GM21390 (cell line): ENCODE data around the gene NHERF2.

Source experiments
- ATAC-seq: cut with Tn5 transposase; IDR thresholded peaks from one replicate; pipeline ENCODE4 v1.9.1; 2021; ENCODE audit not compliant: unreplicated experiment

Gene NHERF2

DNA sequence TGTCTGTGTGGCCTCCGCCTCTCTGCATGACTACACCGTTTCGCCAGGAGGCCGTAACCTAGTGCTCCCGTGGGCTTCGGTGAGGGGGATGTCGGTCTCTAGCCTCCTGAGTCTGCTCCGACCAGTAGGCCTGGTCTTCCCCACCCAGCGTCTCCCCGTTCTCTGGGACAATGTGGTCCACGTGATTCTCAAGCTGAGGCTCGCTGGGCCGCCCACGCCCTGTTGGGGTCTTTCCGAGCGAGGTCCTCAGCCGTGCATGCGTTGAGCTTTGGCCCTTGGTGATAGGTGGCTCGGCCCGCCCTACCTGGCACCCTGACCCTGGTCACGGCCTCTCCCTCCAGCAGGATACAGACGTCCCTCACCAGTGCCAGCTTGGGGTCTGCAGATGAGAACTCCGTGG is 52.0 kb downstream of the NHERF2 start:
- ATAC-seq: no peak

DNA sequence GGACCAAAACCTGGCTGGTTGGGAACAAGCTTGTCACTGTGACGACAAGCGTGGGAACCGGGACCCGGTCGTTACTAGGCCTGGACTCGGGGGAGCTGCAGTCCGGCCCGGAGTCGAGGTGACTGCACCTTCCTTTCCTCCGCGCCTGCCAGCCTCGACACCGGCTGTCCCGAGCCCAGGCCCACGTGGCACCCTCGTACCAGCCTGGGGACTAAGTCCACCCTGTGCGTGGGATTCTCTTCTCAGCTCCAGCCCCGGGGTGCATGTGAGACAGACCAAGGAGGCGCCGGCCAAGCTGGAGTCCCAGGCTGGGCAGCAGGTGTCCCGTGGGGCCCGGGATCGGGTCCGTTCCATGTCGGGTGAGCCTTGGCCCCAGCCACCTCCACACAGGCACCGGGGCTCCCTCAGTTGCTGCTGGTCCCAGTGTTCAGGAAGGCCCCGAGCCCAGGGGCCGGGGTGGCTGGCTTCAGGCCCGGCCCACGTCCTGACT is 52.7 kb downstream of the NHERF2 start:
- no peak for ATAC-seq

DNA sequence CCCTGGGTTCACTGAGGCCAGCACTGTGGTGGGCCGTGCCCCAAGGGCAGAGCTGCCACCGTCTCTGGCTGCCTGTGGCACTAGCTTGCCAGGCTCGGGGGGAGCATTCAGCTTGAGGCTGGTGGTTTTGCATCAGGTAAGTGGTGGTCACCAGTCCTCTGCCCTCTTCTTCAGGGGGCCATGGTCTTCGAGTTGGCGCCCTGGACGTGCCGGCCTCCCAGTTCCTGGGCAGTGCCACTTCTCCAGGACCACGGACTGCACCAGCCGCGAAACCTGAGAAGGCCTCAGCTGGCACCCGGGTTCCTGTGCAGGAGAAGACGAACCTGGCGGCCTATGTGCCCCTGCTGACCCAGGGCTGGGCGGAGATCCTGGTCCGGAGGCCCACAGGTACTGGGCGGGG is 53.3 kb downstream of the NHERF2 start:
- no peak for ATAC-seq

DNA sequence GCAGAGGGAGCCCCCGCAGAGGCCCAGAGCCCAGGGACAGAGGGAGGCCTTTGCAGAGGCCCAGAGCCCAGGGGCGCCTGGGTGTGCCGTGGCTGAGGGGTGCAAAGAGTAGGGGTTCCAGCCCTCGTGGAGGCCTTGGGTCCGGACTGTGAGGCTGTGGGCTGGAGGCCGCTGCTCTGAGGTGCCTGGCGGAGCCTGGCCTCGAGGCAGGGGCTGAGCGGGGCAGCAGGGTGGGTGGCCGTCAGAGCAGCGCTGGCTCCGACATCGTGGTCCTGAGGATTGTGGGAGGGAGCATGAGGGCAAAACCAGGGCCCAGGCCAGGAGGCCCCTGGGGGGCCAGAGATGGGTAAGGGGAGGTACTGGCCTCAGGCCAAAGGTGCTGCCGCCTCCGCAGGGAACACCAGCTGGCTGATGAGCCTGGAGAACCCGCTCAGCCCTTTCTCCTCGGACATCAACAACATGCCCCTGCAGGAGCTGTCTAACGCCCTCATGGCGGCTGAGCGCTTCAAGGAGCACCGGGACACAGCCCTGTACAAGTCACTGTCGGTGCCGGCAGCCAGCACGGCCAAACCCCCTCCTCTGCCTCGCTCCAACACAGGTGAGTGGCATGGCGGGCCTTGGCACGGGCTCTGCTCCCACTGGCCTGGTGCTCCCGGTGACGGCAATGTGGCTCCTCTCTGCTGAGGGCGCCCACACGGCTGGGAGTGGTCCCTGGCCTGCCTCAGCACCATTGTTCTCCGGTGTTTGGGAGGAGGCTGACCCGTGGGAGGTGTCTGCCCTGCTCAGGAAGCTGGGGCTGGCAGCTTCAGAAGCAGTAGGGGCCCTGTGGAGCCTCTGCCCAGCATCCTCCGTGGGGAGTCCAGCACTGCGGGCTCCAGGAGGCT is 54.7 kb downstream of the NHERF2 start:
- no peak for ATAC-seq

DNA sequence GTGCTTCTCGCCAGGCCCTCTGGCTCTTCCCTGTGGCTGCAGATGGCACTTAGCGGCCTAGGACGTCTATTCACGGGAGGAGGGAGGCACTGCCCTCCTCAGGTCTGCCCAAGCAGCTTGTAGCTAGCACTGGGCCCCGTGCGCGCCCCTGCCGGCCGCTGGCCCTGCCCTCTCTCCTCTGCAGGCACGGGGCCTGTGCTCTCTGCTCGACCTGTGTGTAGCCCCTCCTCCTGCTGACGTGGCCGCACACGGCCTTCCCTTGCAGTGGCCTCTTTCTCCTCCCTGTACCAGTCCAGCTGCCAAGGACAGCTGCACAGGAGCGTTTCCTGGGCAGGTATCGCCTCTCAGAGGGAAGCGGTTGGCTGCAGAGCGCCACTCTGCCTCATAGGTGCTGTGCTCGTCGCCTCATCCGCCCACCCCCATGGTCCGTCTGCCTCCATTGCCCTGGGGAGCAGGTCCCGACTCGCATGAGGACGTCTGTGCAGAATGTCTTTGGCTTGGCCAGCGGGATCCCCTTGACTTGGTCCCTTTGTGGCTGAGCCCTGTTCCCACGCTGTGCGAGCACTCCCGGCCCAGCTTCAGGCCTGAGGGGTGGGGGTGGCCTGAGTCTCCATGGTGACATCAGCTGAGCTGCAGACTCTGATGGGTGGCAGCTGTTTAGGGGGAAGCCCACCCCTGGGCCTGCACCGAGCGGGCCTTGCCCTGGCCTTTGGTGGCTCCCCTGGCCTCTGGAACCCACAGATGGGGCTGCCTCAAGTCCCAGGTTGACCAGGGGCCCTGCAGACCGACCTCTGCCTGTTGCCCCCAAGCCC is 55.7 kb downstream of the NHERF2 start:
- no peak for ATAC-seq

DNA sequence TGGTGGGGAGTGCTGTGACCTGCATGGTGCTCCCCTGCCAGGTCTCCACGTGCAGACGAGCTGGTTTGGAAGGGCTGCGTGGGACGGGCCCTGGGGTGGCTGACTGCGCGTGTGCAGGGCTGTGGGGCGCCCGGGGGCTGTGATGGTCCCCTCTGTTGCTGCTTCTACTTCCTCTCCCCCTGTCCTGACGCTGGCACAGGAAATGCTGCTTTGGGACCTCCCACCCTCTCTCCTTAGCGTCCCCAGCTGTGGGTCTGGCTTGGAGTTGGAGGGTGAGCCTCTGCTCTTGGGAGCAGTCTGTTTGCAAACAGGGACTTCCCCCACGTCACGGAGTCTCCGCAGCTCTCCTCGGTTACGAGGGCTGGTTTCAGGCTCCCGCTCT is 56.3 kb downstream of the NHERF2 start:
- no peak for ATAC-seq

DNA sequence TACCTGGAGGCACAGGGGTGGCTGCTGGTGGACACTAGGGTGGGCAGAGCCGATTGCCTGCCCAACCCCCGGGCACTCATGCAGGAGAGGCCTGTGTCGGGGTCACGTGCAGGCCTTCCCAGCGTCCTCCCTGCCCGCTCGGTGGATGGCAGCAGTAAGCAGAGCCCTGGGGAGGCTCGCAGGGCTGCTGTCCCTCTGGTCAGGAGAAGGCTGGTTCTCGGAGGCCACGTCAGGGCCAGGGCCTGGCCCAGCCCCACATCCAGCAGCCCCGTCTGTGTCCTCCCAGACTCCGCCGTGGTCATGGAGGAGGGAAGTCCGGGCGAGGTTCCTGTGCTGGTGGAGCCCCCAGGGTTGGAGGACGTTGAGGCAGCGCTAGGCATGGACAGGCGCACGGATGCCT is 56.7 kb downstream of the NHERF2 start:
- no peak for ATAC-seq

DNA sequence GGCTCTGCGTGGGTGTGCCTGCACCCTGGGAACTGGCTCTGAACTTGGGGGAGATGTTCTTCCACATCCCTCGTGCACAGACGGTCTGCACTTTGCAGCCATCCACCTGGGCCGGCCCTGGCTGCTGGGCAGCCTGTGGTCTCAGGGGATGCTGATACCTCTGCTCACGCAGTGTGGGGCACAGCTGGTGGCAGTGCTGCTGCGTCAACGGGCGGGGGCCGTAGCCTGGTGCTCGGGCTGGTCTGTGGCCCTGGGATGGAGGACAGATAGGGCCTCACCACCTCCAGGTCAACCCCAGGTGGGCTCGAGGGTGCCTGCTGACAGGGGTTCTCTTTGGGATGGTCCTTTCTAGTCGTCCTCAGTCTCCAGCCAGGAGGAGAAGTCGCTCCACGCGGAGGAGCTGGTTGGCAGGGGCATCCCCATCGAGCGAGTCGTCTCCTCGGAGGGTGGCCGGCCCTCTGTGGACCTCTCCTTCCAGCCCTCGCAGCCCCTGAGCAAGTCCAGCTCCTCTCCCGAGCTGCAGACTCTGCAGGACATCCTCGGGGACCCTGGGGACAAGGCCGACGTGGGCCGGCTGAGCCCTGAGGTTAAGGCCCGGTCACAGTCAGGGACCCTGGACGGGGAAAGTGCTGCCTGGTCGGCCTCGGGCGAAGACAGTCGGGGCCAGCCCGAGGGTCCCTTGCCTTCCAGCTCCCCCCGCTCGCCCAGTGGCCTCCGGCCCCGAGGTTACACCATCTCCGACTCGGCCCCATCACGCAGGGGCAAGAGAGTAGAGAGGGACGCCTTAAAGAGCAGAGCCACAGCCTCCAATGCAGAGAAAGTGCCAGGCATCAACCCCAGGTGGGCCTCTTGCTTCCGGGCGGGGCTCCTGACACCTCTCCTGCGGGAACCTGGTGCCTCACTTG is 57.4 kb downstream of the NHERF2 start:
- no peak for ATAC-seq

DNA sequence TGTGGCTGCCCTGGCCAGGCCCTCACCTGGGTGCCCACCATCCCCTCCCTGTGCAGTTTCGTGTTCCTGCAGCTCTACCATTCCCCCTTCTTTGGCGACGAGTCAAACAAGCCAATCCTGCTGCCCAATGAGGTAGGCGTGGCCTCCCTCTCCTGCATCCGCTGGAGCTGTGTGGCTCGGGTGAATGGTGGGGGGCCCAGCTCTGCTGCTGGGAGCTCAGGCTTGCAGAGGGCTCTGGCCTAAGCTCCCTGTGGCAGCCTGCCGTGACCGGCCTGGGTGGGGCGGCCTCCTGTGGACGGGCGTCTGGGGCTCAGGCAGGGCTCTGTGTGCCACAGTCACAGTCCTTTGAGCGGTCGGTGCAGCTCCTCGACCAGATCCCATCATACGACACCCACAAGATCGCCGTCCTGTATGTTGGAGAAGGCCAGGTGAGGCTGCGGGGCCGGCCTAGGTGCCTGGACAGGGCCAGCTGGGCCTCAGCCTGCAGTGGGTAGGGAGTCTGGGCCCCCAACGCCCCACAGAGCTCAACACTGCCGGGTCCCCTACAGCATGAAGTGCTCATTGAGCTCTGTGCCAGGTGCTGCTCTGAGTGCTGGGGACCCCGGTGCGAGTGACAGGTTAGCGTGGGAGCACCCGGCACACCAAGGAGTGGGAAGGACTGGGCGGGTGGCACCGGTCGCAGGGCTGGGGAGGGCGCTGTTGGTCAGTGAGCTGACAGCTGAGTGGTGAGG is 58.4 kb downstream of the NHERF2 start:
- ATAC-seq: no peak

DNA sequence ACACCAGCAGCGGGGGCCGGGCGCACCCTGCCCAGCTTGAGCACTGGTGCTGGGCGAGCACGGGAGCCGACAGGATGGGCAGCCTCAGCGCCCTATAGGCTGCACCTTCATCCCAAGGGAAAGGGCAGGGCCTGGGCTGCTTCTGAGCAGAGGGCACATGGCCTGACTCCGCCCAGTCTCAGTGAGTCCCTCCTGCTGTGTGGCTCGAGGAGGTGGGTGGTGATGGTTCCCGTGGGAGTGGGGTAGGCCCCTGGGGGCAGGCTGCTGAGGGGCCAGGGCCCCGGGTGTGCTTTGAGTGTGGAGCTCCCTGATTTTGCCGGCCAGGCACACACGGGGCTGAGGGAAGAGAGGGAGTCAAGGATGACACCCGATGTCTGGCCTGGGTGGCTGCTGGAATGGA is 59.0 kb downstream of the NHERF2 start:
- no peak for ATAC-seq

DNA sequence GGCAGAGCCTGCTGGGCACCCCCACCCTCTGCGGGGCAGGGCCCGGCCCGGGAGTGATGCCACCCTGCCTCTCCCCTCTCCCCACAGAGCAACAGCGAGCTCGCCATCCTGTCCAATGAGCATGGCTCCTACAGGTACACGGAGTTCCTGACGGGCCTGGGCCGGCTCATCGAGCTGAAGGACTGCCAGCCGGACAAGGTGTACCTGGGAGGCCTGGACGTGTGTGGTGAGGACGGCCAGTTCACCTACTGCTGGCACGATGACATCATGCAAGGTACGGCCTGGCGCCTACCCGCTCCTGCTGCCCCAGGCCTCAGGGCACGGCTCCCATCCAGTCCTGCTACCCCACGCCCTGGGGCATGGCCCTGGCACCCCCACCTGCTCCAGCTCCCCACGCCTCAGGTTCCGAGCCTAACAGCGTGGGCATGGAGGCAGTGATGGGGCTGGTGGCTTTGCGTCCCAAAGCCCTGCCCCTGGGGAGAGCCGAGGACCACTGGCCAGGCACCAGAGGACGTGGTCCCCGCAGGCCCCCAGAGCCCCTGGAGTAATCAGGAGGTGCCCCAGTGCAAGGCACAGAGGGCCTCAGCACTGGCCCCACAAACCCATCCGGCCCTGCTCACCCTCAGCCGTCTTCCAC is 59.5 kb downstream of the NHERF2 start:
- no peak for ATAC-seq

DNA sequence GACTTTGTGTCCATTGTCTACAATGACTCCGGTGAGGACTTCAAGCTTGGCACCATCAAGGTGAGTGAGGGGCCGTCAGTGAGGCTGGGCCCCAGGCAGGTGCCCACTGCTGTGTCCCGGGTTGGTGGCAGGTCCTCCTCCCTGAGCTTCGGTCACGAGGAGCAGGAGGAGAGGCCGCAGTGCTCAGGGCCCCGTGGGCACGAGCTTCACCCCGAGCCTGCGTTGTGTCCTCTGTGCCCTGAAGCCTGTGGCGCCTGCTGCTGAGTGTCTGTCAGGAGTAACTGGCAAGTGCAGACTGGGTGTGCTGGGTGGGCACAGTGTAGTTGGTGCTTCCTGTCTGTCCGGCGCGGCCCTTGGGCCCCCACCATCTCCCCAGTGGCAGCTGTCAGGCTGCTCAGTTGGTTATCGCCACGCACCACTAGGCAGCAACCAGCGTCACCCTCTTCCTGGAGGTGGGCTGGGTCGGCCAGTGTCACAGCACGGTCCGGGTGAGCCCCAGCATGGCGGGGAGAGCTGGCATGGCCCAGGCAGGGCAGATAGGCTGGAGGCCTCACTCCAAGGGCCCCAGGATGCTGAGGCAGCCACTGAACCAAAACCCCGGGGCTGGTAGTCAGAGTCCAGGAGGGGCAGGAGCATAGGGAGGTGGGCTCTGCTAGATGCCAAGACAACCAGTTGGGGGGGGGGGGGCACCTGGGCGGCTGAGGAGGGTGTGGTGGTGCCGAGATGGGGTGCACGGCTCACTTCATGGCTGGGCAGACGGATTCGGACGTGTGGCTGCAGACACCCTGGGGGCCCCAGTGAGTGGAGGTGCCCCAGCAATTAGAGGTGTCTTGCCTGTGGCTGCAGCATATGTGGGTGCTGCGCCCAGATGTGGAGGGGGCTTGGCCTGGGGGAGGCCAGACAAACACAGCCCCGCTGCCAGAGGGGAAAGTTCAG is 60.4 kb downstream of the NHERF2 start:
- no peak for ATAC-seq

DNA sequence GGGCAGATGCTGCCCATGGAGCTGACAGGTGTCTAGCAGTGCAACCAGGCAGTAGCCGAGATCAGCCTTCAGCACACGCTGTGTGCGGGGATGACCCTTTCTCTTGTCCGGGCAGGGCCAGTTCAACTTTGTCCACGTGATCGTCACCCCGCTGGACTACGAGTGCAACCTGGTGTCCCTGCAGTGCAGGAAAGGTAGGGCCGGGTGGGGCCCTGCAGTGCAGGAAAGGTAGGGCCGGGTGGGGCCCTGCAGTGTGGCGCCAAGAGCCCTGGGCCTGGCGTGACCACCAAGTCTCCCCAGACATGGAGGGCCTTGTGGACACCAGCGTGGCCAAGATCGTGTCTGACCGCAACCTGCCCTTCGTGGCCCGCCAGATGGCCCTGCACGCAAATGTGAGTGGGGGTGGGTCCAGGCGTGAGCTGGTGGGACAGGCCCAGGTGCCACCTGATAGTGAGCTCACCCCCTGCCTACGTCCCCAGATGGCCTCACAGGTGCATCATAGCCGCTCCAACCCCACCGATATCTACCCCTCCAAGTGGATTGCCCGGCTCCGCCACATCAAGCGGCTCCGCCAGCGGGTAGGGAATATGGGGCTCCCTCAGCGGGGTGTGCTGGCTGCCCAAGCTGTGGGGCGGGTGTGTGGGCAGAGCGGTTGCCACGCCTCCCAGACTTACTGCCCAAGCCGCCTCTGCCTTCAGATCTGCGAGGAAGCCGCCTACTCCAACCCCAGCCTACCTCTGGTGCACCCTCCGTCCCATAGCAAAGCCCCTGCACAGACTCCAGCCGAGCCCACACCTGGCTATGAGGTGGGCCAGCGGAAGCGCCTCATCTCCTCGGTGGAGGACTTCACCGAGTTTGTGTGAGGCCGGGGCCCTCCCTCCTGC is 61.3 kb downstream of the NHERF2 start:
- no peak for ATAC-seq
